ENCODE measurements around the gene ANKHD1. TPM values are rescaled to one million over a fixed set of nuclear protein-coding genes. Genes with fewer than 3 reads are reported as not detected.
A peak's percentile ranks its signal among the peaks of the same experiment; 100 is the strongest.

ANKHD1 gene
- total RNA-seq, 2 experiments from 2014 or later: 99.3 to 103 TPM

DNA sequence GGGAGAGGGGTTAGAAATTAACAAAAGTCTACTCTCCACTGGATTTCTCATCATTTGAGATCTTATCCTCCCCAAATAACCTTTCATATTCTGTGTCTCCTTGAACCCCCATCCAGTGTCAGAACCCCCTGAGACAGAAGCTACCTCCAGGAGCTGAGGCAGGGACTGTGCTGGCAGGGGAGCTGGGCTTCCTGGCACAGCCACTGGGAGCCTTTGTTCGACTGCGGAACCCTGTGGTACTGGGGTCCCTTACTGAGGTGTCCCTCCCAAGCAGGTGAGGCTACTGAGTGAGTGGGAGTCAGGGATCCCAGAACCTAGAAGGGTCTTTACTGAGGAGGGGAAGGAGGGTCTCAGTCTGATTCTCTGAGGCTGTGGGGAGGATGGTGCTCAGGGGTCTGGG lies 39.7 kb upstream of the ANKHD1 start:
- no peak overlapping the region for H3K27ac Mint-ChIP-seq
- H3K9me3 Mint-ChIP-seq: no peaks in the 10 kb centered on the region
- ChIA-PET CTCF (interaction anchor here (1.0 to 10.9 kb wide), 6 partner anchors 11 to 360 kb away, joined by 3 to 160 read pairs (median 10); partner anchors contain the start of gene HBEGF), POLR2A (no interaction called here)
- no peak overlapping the region for H3K4me3 Mint-ChIP-seq
- ATAC-seq: no peak
- intact Hi-C loops (cut with micrococcal nuclease): loop anchor here (10.0 kb wide), 1 partner anchor 353 kb away; no protein-coding TSS in a partner anchor
- H3K27me3 Mint-ChIP-seq: peaks cover 9% of the 10 kb centered on the region
- H3K4me1 Mint-ChIP-seq (ENCODE audit: low read depth): peaks cover 14% of the 10 kb centered on the region
- H3K36me3 Mint-ChIP-seq (ENCODE audit: low read depth): no peaks in the 10 kb centered on the region
- TF ChIP-seq, protein P1, sequence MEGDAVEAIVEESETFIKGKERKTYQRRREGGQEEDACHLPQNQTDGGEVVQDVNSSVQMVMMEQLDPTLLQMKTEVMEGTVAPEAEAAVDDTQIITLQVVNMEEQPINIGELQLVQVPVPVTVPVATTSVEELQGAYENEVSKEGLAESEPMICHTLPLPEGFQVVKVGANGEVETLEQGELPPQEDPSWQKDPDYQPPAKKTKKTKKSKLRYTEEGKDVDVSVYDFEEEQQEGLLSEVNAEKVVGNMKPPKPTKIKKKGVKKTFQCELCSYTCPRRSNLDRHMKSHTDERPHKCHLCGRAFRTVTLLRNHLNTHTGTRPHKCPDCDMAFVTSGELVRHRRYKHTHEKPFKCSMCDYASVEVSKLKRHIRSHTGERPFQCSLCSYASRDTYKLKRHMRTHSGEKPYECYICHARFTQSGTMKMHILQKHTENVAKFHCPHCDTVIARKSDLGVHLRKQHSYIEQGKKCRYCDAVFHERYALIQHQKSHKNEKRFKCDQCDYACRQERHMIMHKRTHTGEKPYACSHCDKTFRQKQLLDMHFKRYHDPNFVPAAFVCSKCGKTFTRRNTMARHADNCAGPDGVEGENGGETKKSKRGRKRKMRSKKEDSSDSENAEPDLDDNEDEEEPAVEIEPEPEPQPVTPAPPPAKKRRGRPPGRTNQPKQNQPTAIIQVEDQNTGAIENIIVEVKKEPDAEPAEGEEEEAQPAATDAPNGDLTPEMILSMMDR (IDR thresholded peaks at IDR 0.05): no peak
- no peak for DNase-seq

DNA sequence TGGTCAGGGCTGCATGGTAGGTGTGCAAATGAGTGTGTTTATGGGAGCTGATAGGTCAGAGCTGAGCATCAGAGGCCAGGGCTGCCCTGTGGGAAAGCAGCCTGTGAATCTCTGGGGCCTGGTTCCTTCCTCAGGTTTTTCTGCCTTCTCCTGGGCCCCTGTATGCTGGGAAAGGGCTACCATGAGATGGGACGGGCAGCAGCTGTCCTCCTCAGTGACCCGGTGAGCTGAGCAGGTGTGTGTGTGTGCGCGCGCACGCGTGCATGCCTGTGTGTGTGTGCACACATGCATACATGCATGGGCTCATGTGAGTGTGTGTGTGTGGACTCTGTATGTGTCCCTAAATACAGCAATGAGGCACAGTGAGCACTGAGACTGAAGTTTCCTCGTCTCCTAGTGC lies 39.3 kb upstream of the ANKHD1 start:
- no peaks in the 10 kb centered on the region for H3K9me3 Mint-ChIP-seq
- intact Hi-C loops (cut with micrococcal nuclease): loop anchor here (10.0 kb wide), 1 partner anchor 352 kb away; no protein-coding TSS in a partner anchor
- ATAC-seq: no peak
- ChIA-PET CTCF (interaction anchor here (1.0 to 10.9 kb wide), 6 partner anchors 11 to 360 kb away, joined by 3 to 160 read pairs (median 11); partner anchors contain the start of gene HBEGF), POLR2A (no interaction called here)
- peaks cover 10% of the 10 kb centered on the region for H3K4me1 Mint-ChIP-seq (ENCODE audit: low read depth)
- no peaks in the 10 kb centered on the region for H3K36me3 Mint-ChIP-seq (ENCODE audit: low read depth)
- H3K27ac Mint-ChIP-seq: no peak overlapping the region
- DNase-seq: no peak
- peaks cover 9% of the 10 kb centered on the region for H3K27me3 Mint-ChIP-seq
- no peak overlapping the region for H3K4me3 Mint-ChIP-seq
- TF ChIP-seq, protein P1 (IDR thresholded peaks at IDR 0.05): no peak

- H3K27me3 Mint-ChIP-seq: peaks cover 6% of the 10 kb centered on the region
- H3K9me3 Mint-ChIP-seq: no peaks in the 10 kb centered on the region
- ChIA-PET CTCF (interaction anchor here (0.6 to 10.9 kb wide), 39 partner anchors 9 to 363 kb away, joined by 3 to 160 read pairs (median 4); partner anchors contain the start of genes ANKHD1, CD14 and HBEGF), POLR2A (no interaction called here)
- TF ChIP-seq, protein P1 (IDR thresholded peaks at IDR 0.05): peak; percentile 91
- H3K4me1 Mint-ChIP-seq (ENCODE audit: low read depth): peaks cover 5% of the 10 kb centered on the region
- H3K36me3 Mint-ChIP-seq (ENCODE audit: low read depth): no peaks in the 10 kb centered on the region
- peak; percentile 91 for DNase-seq
- no peak overlapping the region for H3K27ac Mint-ChIP-seq
- ATAC-seq: peak; percentile 96
- intact Hi-C loops (cut with micrococcal nuclease): loop anchor here (10.0 kb wide), 1 partner anchor 352 kb away; no protein-coding TSS in a partner anchor
- peak overlapping the region; percentile 70 for H3K4me3 Mint-ChIP-seq
Observed at GRCh38 chr5:140362875-140363630, 38.6 kb upstream of the ANKHD1 start.

DNA sequence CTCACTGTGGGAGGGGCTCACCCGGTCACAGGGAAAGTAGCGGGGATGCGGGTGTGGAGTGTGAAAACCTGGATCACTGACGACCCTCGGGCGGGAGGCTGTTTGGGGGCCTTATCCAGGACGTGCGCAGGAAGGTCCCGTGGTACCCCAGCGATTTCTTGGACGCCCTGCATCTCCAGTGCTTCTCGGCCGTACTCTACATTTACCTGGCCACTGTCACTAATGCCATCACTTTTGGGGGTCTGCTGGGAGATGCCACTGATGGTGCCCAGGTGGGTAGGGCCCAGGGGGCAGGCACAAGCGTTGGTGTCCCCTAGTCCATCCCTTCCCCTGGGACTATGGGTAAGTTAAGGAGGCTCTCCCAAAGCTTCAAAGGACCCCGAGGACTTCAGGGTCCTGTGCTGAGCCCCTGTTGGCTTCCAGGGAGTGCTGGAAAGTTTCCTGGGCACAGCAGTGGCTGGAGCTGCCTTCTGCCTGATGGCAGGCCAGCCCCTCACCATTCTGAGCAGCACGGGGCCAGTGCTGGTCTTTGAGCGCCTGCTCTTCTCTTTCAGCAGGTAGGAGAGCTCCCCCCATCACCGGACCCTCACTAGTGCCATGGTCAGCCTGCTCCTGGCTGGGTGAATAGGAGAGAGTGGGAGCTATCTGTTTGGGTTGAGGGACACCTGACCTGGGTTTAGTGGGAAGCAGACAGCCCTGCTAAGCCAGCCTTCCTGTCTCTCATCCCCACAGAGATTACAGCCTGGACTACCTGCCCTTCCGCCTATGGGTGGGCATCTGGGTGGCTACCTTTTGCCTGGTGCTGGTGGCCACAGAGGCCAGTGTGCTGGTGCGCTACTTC lies 37.8 kb upstream of the ANKHD1 start:
- CTCF ChIA-PET: interaction anchor here (0.6 to 10.9 kb wide), 40 partner anchors 8 to 362 kb away, joined by 3 to 160 read pairs (median 4); partner anchors contain the start of genes ANKHD1, CD14 and HBEGF
- peaks cover under 1% of the 10 kb centered on the region for H3K27me3 Mint-ChIP-seq

More for the DNA sequence above, 37.8 kb upstream of the ANKHD1 start:
- TF ChIP-seq, protein P1 (IDR thresholded peaks at IDR 0.05): no peak
- H3K4me3 Mint-ChIP-seq: peak overlapping the region; percentile 70
- DNase-seq: no peak
- peaks cover 5% of the 10 kb centered on the region for H3K4me1 Mint-ChIP-seq (ENCODE audit: low read depth)
- H3K27ac Mint-ChIP-seq: no peak overlapping the region
- intact Hi-C loops (cut with micrococcal nuclease): loop anchor here (10.0 kb wide), 1 partner anchor 351 kb away; no protein-coding TSS in a partner anchor
- POLR2A ChIA-PET: no interaction called here
- H3K9me3 Mint-ChIP-seq: no peaks in the 10 kb centered on the region
- H3K36me3 Mint-ChIP-seq (ENCODE audit: low read depth): no peaks in the 10 kb centered on the region
- ATAC-seq: no peak
